Heart left ventricle (tissue), 16 donors: ENCODE measurements around the gene REEP3. TPM values are rescaled to one million over a fixed set of nuclear protein-coding genes. Genes with fewer than 3 reads are reported as not detected.

ENCODE experiments used
- ATAC-seq, 4 donors: fragments of 200-7000 bp; cut with Tn5 transposase; one replicate each; pipeline ENCODE4 v1.9.1; 2020 to 2022; ENCODE audit warnings: moderate library complexity in 4 of 4, mild to moderate bottlenecking in 3 of 4, moderate number of reproducible peaks in 1 of 4
- DNase-seq, 5 donors: peaks; one replicate each; pipeline ENCODE4 v3.0.0-alpha.2; 2020
- H3K27ac ChIP-seq, 12 donors: fragments of 200-600 bp; sonication (generic) in 4 of 12; one replicate each; pipeline versions ENCODE4 v1.5.0 to v1.8.0; 2016 to 2022; ENCODE audit warnings: mild to moderate bottlenecking in 2 of 12
- H3K27me3 ChIP-seq, 9 donors: fragments of 200-600 bp; sonication (generic) in 2 of 9; one replicate each; pipeline versions ENCODE4 v1.5.1 to v1.8.0; 2016 to 2022; ENCODE audit warnings: mild to moderate bottlenecking in 3 of 9
- H3K36me3 ChIP-seq, 9 donors: fragments of 200-600 bp; sonication (generic) in 2 of 9; one replicate each; pipeline versions ENCODE4 v1.5.0 to v1.8.0; 2018 to 2022; ENCODE audit warnings: mild to moderate bottlenecking in 2 of 9
- H3K4me1 ChIP-seq, 12 donors: fragments of 200-600 bp; sonication (generic) in 4 of 12; one replicate each; pipeline versions ENCODE4 v1.5.0 to v1.8.0; 2016 to 2022; ENCODE audit warnings: mild to moderate bottlenecking in 3 of 12
- H3K4me3 ChIP-seq, 12 donors: fragments of 200-600 bp; sonication (generic) in 4 of 12; one replicate each; pipeline versions ENCODE4 v1.5.0 to v1.8.0; 2017 to 2022; ENCODE audit warnings: mild to moderate bottlenecking in 9 of 12, moderate library complexity in 4 of 12
- H3K9me3 ChIP-seq, 12 donors: fragments of 200-600 bp; sonication (generic) in 4 of 12; one replicate each; pipeline versions ENCODE4 v1.5.0 to v1.8.0; 2016 to 2022; ENCODE audit warnings: mild to moderate bottlenecking in 1 of 12
- CTCF ChIP-seq, 12 donors: fragments of 200-600 bp; sonication (generic) in 4 of 12; IDR thresholded peaks; one replicate each; pipeline versions ENCODE4 v1.5.0 to v1.8.0; 2018 to 2022; ENCODE audit warnings: antibody characterized with exemption in 12 of 12, mild to moderate bottlenecking in 5 of 12
- POLR2A ChIP-seq, 2 donors: fragments of 450-650 bp; IDR thresholded peaks; one replicate each; pipeline ENCODE4 v1.6.1; 2017; ENCODE audit warnings: antibody characterized with exemption in 2 of 2, mild to moderate bottlenecking in 2 of 2, moderate library complexity in 2 of 2
- WGBS, 4 donors: extraction: QIAGEN DNeasy Blood & Tissue Kit in 2 of 4; methylation state at CpG; one replicate each; pipeline versions ENCODE4 v1.1.5 to v1.1.7; 2013 to 2018; 5-methylcytosine and 5-hydroxymethylcytosine counted together
- intact Hi-C, 10 donors: fragments of 100-400 bp; cut with DNase I; formaldehyde crosslinking; loops; one replicate each; pipeline versions ENCODE4 v1.11.1 to v1.14.2; 2022
- polyA plus RNA-seq, 2 donors: library from polyadenylated mRNA; stranded (reverse); fragments of 200-250 nt; gene quantifications; one replicate each; pipeline ENCODE4 v1.2.3, GENCODE V29; 2013
- total RNA-seq, 9 donors: library from RNA; depleted of rRNA in 2 of 9; stranded (reverse); fragments of >200 nt in 2 of 9; fragmentation: NEBNext Ultra II Directional in 3 of 9; extraction: Animal tissue kit (Norgen Biotek cat#: 25700) in 3 of 9; gene quantifications; one replicate each; pipeline versions ENCODE4 v1.1.0 to v1.2.4, GENCODE V29; 2016 to 2023
- donor health status: ischemic (EF 13 %, LVEDD 7.1; RV severe dilation, severe dysfunction).
- donor health status: healthy with polysubstance abuse.
- donor health status: DM: no; HTN: yes; CAD: no.
- donor health status: DM: no; HTN: no; CAD: no.
- donor health status: ischemic (EF 25% LVEDD 6.9; RV normal size, moderate dysfunction).
- donor health status: ischemic (EF 25% LVEDD 5.7; RV mildly dilated, moderate dysfunction).
- donor health status: healthy.
- donor health status: DM: yes; HTN: yes; CAD: no.
- donor health status: ischemic (EF 35%, LVEDD 5.7; RV mildly dilated, moderate dysfunction).
- donor health status: nonischemic (EF 11% LVEDD 7.7; RV severe dilation, severe dysfunction).
- donor health status: DM: yes; HTN: yes; CAD: no.
- donor health status: PGD.
- donor health status: ischemic (EF 29% LVEDD 5.4; RV normal size, mild dysfunction).
- donor health status: nonischemic (EF 23%, LVEDD 6.1; RV moderate dilation, normal function).

Gene REEP3
- total and polyA plus RNA-seq, 11 donors = 9.1 to 48.2 (median 21.9) TPM

- H3K9me3 ChIP-seq = no peaks in the 10 kb centered on the region
- intact Hi-C loops = loop anchor here in 4 of 10 donors (10.0 kb wide), 2 partner anchors 157 to 417 kb away; partner anchors contain the start of gene JMJD1C (in 3 of the 4)
- H3K4me3 ChIP-seq = no peak overlapping the region
- no peak overlapping the region for H3K27ac ChIP-seq
- TF ChIP-seq POLR2A (IDR thresholded peaks at IDR 0.05) = no peak
- no peak for TF ChIP-seq CTCF (IDR thresholded peaks at IDR 0.05)
- no peaks in the 10 kb centered on the region for H3K27me3 ChIP-seq
- 91 to 94% (median 92%) methylated on average over 2 of the region's 2 CpGs for WGBS, 4 donors
- ATAC-seq (no peak), DNase-seq (no peak)
- peaks cover 0 to 2% (median under 1%) of the 10 kb centered on the region in 12 donors for H3K4me1 ChIP-seq
- peaks cover 0 to 52% (median 38%) of the 10 kb centered on the region in 9 donors for H3K36me3 ChIP-seq
Measured at GRCh38 chr10:63622097-63622496, 100.9 kb downstream of the REEP3 start.

- Histone ChIP-seq H3K9me3 (no peaks in the 10 kb centered on the region), H3K36me3 (peaks cover 0 to 35% (median 26%) of the 10 kb centered on the region in 9 donors), H3K4me1 (peaks cover 5 to 28% (median 19%) of the 10 kb centered on the region in 12 donors), H3K27me3 (no peaks in the 10 kb centered on the region), H3K27ac (no peak overlapping the region), H3K4me3 (no peak overlapping the region)
- TF ChIP-seq POLR2A (IDR thresholded peaks at IDR 0.05) = no peak
- no peak for TF ChIP-seq CTCF (IDR thresholded peaks at IDR 0.05)
- no peak for DNase-seq
- intact Hi-C loops = loop anchor here (5.0 to 10.0 kb wide), 11 partner anchors 52 to 457 kb away; partner anchors contain the start of genes JMJD1C (in 7 of the 10) and REEP3 (in 4 of the 10)
- WGBS, 4 donors = 91 to 98% (median 95%) methylated on average over 2 of the region's 2 CpGs
- ATAC-seq = no peak
Measured at GRCh38 chr10:63624701-63625100, 103.5 kb downstream of the REEP3 start.

GRCh38 chr10:63627396-63627795 lies 106.2 kb downstream of the REEP3 start:
- H3K36me3 ChIP-seq = peaks cover 0 to 10% (median 5%) of the 10 kb centered on the region in 9 donors
- TF ChIP-seq CTCF (IDR thresholded peaks at IDR 0.05) = no peak
- no peak for TF ChIP-seq POLR2A (IDR thresholded peaks at IDR 0.05)
- H3K27ac ChIP-seq = peak overlapping the region in 10 of 12 donors; percentile 95 to 99 (median 98)
- H3K4me3 ChIP-seq = no peak overlapping the region
- H3K9me3 ChIP-seq = no peaks in the 10 kb centered on the region
- ATAC-seq (no peak), DNase-seq (no peak)
- WGBS, 4 donors = 70 to 80% (median 78%) methylated on average over 8 of the region's 8 CpGs
- intact Hi-C loops = loop anchor here (5.0 to 10.0 kb wide), 11 partner anchors 55 to 460 kb away; partner anchors contain the start of genes JMJD1C (in 7 of the 10) and REEP3 (in 4 of the 10)
- peaks cover 9 to 41% (median 29%) of the 10 kb centered on the region in 12 donors for H3K4me1 ChIP-seq
- no peaks in the 10 kb centered on the region for H3K27me3 ChIP-seq

GRCh38 chr10:63627881-63628296 lies 106.7 kb downstream of the REEP3 start:
- Histone ChIP-seq H3K4me1 (peaks cover 9 to 41% (median 29%) of the 10 kb centered on the region in 12 donors), H3K27ac (peak overlapping the region; percentile 93 to 99 (median 98)), H3K9me3 (no peaks in the 10 kb centered on the region), H3K4me3 (peak overlapping the region in 3 of 12 donors; percentile 66 to 71 (median 70)), H3K36me3 (peaks cover 0 to 5% (median under 1%) of the 10 kb centered on the region in 9 donors), H3K27me3 (no peaks in the 10 kb centered on the region)
- 31 to 43% (median 42%) methylated on average over 2 of the region's 2 CpGs for WGBS, 4 donors
- TF ChIP-seq CTCF (IDR thresholded peaks at IDR 0.05) (no peak), POLR2A (IDR thresholded peaks at IDR 0.05) (no peak)
- DNase-seq = no peak
- ATAC-seq = no peak
- intact Hi-C loops = loop anchor here (2.0 to 10.0 kb wide), 14 partner anchors 56 to 461 kb away; partner anchors contain the start of genes JMJD1C (in 7 of the 10) and REEP3 (in 6 of the 10)
